Mesenchymal stem cell (in vitro differentiated cells and primary cell): ENCODE data around the gene ZSCAN5B.
"Not testable (repeated sequence)": the region's sequence is repeated elsewhere in the genome, so short reads cannot be mapped to it uniquely, and the experiment has no call there.

Experiments
- DNase-seq: peaks from one replicate; pipeline ENCODE4 v3.0.0-alpha.2; 2013
- H2AFZ ChIP-seq: one replicate; pipeline ENCODE4 v1.6.1; 2013; ENCODE audit warnings: low read depth, mild to moderate bottlenecking, control low read depth, inconsistent platforms, low read length, moderate library complexity
- H2AK5ac ChIP-seq: 2 replicates; pipeline ENCODE4 v1.6.1; 2013; ENCODE audit warnings: low read length, moderate library complexity, mild to moderate bottlenecking, inconsistent platforms; ENCODE audit not compliant: severe bottlenecking
- H2BK120ac ChIP-seq: one replicate; pipeline ENCODE4 v1.6.1; 2013; ENCODE audit warnings: low read depth, mild to moderate bottlenecking, inconsistent platforms, low read length, moderate library complexity
- H2BK12ac ChIP-seq, 2 experiments: one replicate each; pipeline ENCODE4 v1.6.1; 2013; ENCODE audit warnings: inconsistent platforms in 2 of 2, low read length in 2 of 2, mild to moderate bottlenecking in 2 of 2, moderate library complexity in 2 of 2, control low read depth in 1 of 2
- H2BK15ac ChIP-seq: one replicate; pipeline ENCODE4 v1.6.1; 2013; ENCODE audit warnings: mild to moderate bottlenecking, low read depth, inconsistent platforms; ENCODE audit not compliant: poor library complexity, severe bottlenecking
- H2BK5ac ChIP-seq: 2 replicates; pipeline ENCODE4 v1.6.1; 2013; ENCODE audit warnings: low read depth, mild to moderate bottlenecking, low read length, control low read depth, inconsistent platforms; ENCODE audit not compliant: poor library complexity, severe bottlenecking
- H3K14ac ChIP-seq, 2 experiments: one replicate each; pipeline ENCODE4 v1.6.1; 2013; ENCODE audit warnings: inconsistent platforms in 2 of 2, low read length in 2 of 2, control low read depth in 1 of 2, mild to moderate bottlenecking in 1 of 2, moderate library complexity in 1 of 2
- H3K18ac ChIP-seq, 2 experiments: one replicate each; pipeline ENCODE4 v1.6.1; 2013; ENCODE audit warnings: inconsistent platforms in 2 of 2, low read length in 2 of 2, control low read depth in 1 of 2, low read depth in 1 of 2, mild to moderate bottlenecking in 1 of 2
- H3K23ac ChIP-seq, 2 experiments: one replicate each; pipeline ENCODE4 v1.6.1; 2013; ENCODE audit warnings: inconsistent platforms in 2 of 2, low read length in 2 of 2, mild to moderate bottlenecking in 2 of 2, moderate library complexity in 2 of 2, control low read depth in 1 of 2
- H3K27ac ChIP-seq: 2 replicates; pipeline ENCODE4 v1.5.1; 2013; ENCODE audit warnings: mild to moderate bottlenecking, moderate library complexity, low read length, control low read depth, inconsistent platforms; ENCODE audit not compliant: poor library complexity, severe bottlenecking
- H3K27me3 ChIP-seq, 2 experiments: 2 replicates each; pipeline versions ENCODE4 v1.6.1 to v1.7.0; 2013; ENCODE audit warnings: low read length in 2 of 2, mild to moderate bottlenecking in 2 of 2, moderate library complexity in 2 of 2, control low read depth in 1 of 2, inconsistent platforms in 1 of 2; ENCODE audit not compliant: control insufficient read depth in 1 of 2, insufficient read depth in 1 of 2
- H3K36me3 ChIP-seq, 2 experiments: 2 replicates each; pipeline versions ENCODE4 v1.6.1 to v1.7.0; 2013; ENCODE audit warnings: low read length in 2 of 2, control low read depth in 1 of 2, inconsistent platforms in 1 of 2, low read depth in 1 of 2, mild to moderate bottlenecking in 1 of 2; ENCODE audit not compliant: insufficient read depth in 2 of 2, control insufficient read depth in 1 of 2
- H3K4ac ChIP-seq, 2 experiments: one replicate each; pipeline ENCODE4 v1.6.1; 2013; ENCODE audit warnings: inconsistent platforms in 2 of 2, low read length in 2 of 2, mild to moderate bottlenecking in 2 of 2, moderate library complexity in 2 of 2, control low read depth in 1 of 2, low read depth in 1 of 2
- H3K4me1 ChIP-seq: 2 replicates; pipeline ENCODE4 v1.6.1; 2013; ENCODE audit warnings: low read depth, low read length, control low read depth; ENCODE audit not compliant: control insufficient read depth, insufficient read depth
- H3K4me2 ChIP-seq: 2 replicates; pipeline ENCODE4 v1.6.1; 2013; ENCODE audit warnings: low read length, mild to moderate bottlenecking, inconsistent platforms; ENCODE audit not compliant: poor library complexity, severe bottlenecking
- H3K4me3 ChIP-seq, 2 experiments: 2 replicates each; pipeline versions ENCODE4 v1.5.1 to v1.7.0; 2013; ENCODE audit warnings: low read length in 2 of 2, mild to moderate bottlenecking in 2 of 2, control low read depth in 1 of 2, low read depth in 1 of 2; ENCODE audit not compliant: insufficient read depth in 1 of 2
- H3K79me1 ChIP-seq: replicated peaks from 2 replicates; pipeline ENCODE4 v1.6.1; 2013; ENCODE audit warnings: mild to moderate bottlenecking, control low read depth, low read length, inconsistent platforms; ENCODE audit not compliant: poor library complexity, severe bottlenecking
- H3K9ac ChIP-seq: 2 replicates; pipeline ENCODE4 v1.7.0; 2013; ENCODE audit warnings: mild to moderate bottlenecking, low read length, moderate library complexity
- H3K9me3 ChIP-seq: 2 replicates; pipeline ENCODE4 v1.7.0; 2013; ENCODE audit warnings: mild to moderate bottlenecking, low read length; ENCODE audit not compliant: control insufficient read depth
- H4K8ac ChIP-seq: one replicate; pipeline ENCODE4 v1.6.1; 2013; ENCODE audit warnings: inconsistent platforms, mild to moderate bottlenecking, low read length, moderate library complexity
- H4K91ac ChIP-seq: one replicate; pipeline ENCODE4 v1.6.1; 2013; ENCODE audit warnings: mild to moderate bottlenecking, low read length, inconsistent platforms
- WGBS: methylation state at CpG from one replicate; pipeline ENCODE4 v1.1.7; 2013; ENCODE audit warnings: mixed read lengths; 5-methylcytosine and 5-hydroxymethylcytosine counted together

The ZSCAN5B gene

DNA sequence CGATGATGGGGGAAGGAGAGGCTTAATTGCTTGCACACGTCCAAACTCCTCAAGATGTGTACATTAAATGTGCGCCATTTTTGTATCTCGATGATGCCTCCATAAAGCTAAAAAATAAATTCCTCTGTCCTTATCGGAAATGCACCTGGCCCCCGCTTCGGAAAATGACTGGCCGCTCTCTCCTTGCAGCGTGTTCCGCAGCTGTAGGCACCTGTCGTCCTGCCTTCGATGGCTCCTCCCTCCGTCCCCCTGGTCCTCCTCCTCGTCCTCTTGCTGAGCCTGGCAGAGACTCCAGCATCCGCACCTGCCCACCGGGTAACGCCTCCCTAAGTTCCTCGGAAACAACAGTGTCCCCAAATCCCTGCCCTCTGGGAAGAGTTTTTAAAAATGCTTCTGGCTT lies 20.7 kb downstream of the ZSCAN5B start:
- no peak overlapping the region for H3K27ac ChIP-seq
- H3K23ac ChIP-seq = no peak overlapping the region
- H3K79me1 ChIP-seq = no peaks in the 10 kb centered on the region
- no peak overlapping the region for H2BK12ac ChIP-seq
- H2BK120ac ChIP-seq = no peak overlapping the region
- no peak overlapping the region for H2AK5ac ChIP-seq
- H3K9me3 ChIP-seq = no peaks in the 10 kb centered on the region
- peaks cover 0 to 51% of the 10 kb centered on the region in 2 experiments for H3K27me3 ChIP-seq
- no peaks in the 10 kb centered on the region for H3K4me1 ChIP-seq
- no peak overlapping the region for H3K4me2 ChIP-seq
- H3K18ac ChIP-seq = no peak overlapping the region
- H2BK5ac ChIP-seq = no peak overlapping the region
- H2BK15ac ChIP-seq = no peak overlapping the region
- H4K8ac ChIP-seq = no peak overlapping the region
- no peak overlapping the region for H3K4ac ChIP-seq
- no peak overlapping the region for H4K91ac ChIP-seq
- no peaks in the 10 kb centered on the region for H3K36me3 ChIP-seq
- H2AFZ ChIP-seq = no peak overlapping the region
- no peak overlapping the region for H3K14ac ChIP-seq
- DNase-seq = no peak
- 83% methylated on average over 18 of the region's 18 CpGs for WGBS
- no peak overlapping the region for H3K4me3 ChIP-seq
- H3K9ac ChIP-seq = no peak overlapping the region

DNA sequence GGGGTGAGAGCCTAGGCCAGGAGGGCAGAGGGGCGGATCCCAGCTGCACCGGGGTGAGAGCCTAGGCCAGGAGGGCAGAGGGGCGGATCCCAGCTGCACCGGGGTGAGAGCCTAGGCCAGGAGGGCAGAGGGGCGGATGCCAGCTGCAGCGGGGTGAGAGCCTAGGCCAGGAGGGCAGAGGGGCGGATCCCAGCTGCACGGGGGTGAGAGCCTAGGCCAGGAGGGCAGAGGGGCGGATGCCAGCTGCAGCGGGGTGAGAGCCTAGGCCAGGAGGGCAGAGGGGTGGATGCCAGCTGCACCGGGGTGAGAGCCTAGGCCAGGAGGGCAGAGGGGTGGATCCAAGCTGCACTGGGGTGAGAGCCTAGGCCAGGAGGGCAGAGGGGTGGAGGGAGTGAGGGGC lies 21.3 kb downstream of the ZSCAN5B start:
- H3K23ac ChIP-seq, H4K8ac ChIP-seq, H3K9me3 ChIP-seq, H3K27ac ChIP-seq, H2BK5ac ChIP-seq, H2AK5ac ChIP-seq, H2AFZ ChIP-seq, DNase-seq, H2BK15ac ChIP-seq, H3K4me3 ChIP-seq, H4K91ac ChIP-seq, H2BK12ac ChIP-seq, H3K36me3 ChIP-seq, H2BK120ac ChIP-seq, H3K4me1 ChIP-seq, H3K4me2 ChIP-seq, H3K4ac ChIP-seq, H3K9ac ChIP-seq, H3K79me1 ChIP-seq, H3K14ac ChIP-seq, H3K18ac ChIP-seq: not testable (repeated sequence)
- H3K27me3 ChIP-seq = peaks cover 0 to 51% of the 10 kb centered on the region in 2 experiments
- WGBS = 85% methylated on average over 11 of the region's 11 CpGs

DNA sequence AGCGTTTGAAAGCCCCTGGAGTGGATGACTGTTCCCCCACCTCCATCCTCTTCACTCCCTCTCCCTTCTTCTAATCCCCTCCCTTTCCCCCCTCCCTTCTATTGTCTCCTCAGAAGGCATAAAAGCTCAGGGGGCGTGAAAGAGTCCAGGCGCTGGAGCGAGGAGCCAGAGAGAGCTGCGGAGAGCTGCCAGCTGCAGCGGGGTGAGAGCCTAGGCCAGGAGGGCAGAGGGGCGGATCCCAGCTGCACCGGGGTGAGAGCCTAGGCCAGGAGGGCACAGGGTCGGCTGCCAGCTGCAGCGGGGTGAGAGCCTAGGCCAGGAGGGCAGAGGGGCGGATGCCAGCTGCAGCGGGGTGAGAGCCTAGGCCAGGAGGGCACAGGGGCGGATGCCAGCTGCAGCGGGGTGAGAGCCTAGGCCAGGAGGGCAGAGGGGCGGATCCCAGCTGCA lies 21.7 kb downstream of the ZSCAN5B start, which contains the start of gene GALP:
Gene GALP, plus strand, starts transcription at position 148 of the 447 bp plus-strand sequence. CDS start 1,101 bp downstream, outside the sequence.
- H3K36me3 ChIP-seq, H3K79me1 ChIP-seq, H4K91ac ChIP-seq, H3K18ac ChIP-seq, H2BK5ac ChIP-seq, H2BK12ac ChIP-seq, H2AK5ac ChIP-seq, H3K4me2 ChIP-seq, H2AFZ ChIP-seq, H3K27ac ChIP-seq, H3K4ac ChIP-seq, H3K14ac ChIP-seq, H2BK120ac ChIP-seq, H3K9me3 ChIP-seq, H2BK15ac ChIP-seq, H3K23ac ChIP-seq, H3K4me3 ChIP-seq, H3K9ac ChIP-seq, H3K4me1 ChIP-seq, DNase-seq, H4K8ac ChIP-seq: not testable (repeated sequence)
- peaks cover 0 to 51% of the 10 kb centered on the region in 2 experiments for H3K27me3 ChIP-seq
- WGBS = 59% methylated on average over 14 of the region's 15 CpGs

DNA sequence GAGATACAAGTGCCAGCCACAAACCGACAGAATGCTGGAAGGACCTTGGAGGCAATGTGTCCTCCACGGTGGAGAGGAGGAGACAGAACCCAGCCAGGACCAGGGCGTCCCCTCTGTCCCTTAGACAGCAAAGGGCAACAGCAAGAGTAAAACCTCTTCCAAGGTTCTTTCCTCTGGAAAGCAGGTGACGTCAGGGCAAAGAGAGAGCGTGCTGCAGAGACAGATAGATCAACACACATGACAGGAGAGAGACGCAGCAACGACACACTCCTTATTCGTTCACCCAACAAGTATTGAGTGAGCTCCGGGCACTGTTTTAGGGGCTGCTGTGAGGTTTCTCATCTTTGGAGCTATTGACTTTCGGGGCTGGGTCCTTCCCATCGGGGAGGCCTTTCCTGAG lies 23.0 kb downstream of the ZSCAN5B start:
- no peak overlapping the region for H3K23ac ChIP-seq
- H3K4me1 ChIP-seq = peaks cover 2% of the 10 kb centered on the region
- no peak overlapping the region for H3K27ac ChIP-seq
- no peak overlapping the region for H2BK12ac ChIP-seq
- H3K14ac ChIP-seq = no peak overlapping the region
- H3K9ac ChIP-seq = no peak overlapping the region
- no peak overlapping the region for H2AK5ac ChIP-seq
- H2BK5ac ChIP-seq = no peak overlapping the region
- H4K91ac ChIP-seq = no peak overlapping the region
- WGBS = 81% methylated on average over 11 of the region's 11 CpGs
- no peak overlapping the region for H3K4ac ChIP-seq
- no peaks in the 10 kb centered on the region for H3K36me3 ChIP-seq
- H3K4me2 ChIP-seq = no peak overlapping the region
- H4K8ac ChIP-seq = no peak overlapping the region
- no peak for DNase-seq
- H2AFZ ChIP-seq = no peak overlapping the region
- H3K79me1 ChIP-seq = no peaks in the 10 kb centered on the region
- H3K27me3 ChIP-seq = peaks cover 0 to 51% of the 10 kb centered on the region in 2 experiments
- no peaks in the 10 kb centered on the region for H3K9me3 ChIP-seq
- no peak overlapping the region for H3K18ac ChIP-seq
- no peak overlapping the region for H2BK15ac ChIP-seq
- H2BK120ac ChIP-seq = no peak overlapping the region
- no peak overlapping the region for H3K4me3 ChIP-seq
